Nephron progenitor cell (in vitro differentiated cells): ENCODE results near the gene TAGLN2.

Source experiments
- DNase-seq: peaks from one replicate; pipeline ENCODE4 v3.0.0; 2021
- H3K27ac Mint-ChIP-seq: 2 replicates; pipeline ENCODE4 v1.8.0; 2021; ENCODE audit warnings: mild to moderate bottlenecking, moderate library complexity, mixed read lengths
- H3K27me3 Mint-ChIP-seq: 2 replicates; pipeline ENCODE4 v1.8.0; 2021; ENCODE audit warnings: mild to moderate bottlenecking, low read depth, mixed read lengths; ENCODE audit not compliant: poor library complexity
- H3K36me3 Mint-ChIP-seq: 2 replicates; pipeline ENCODE4 v1.8.0; 2021; ENCODE audit warnings: low read depth, mixed read lengths
- H3K4me1 Mint-ChIP-seq: 2 replicates; pipeline ENCODE4 v1.8.0; 2021; ENCODE audit warnings: mixed read lengths
- H3K4me3 Mint-ChIP-seq: 2 replicates; pipeline ENCODE4 v1.8.0; 2021; ENCODE audit warnings: mild to moderate bottlenecking, moderate library complexity, mixed read lengths
- H3K9me3 Mint-ChIP-seq: 2 replicates; pipeline ENCODE4 v1.8.0; 2021; ENCODE audit warnings: mild to moderate bottlenecking, moderate library complexity, mixed read lengths
- CTCF ChIP-seq: fragments of 200-600 bp; sonication (generic); IDR thresholded peaks from 2 replicates; pipeline ENCODE4 v1.5.0; 2021; ENCODE audit warnings: antibody characterized with exemption

Gene TAGLN2

GRCh38 chr1:159939678-159940002 lies 14.3 kb upstream of the TAGLN2 start:
- no peak for DNase-seq
- H3K27me3 Mint-ChIP-seq: peaks cover 14% of the 10 kb centered on the region
- H3K4me3 Mint-ChIP-seq: no peak overlapping the region
- no peaks in the 10 kb centered on the region for H3K9me3 Mint-ChIP-seq
- peaks cover 26% of the 10 kb centered on the region for H3K36me3 Mint-ChIP-seq
- TF ChIP-seq CTCF: no peak
- no peak overlapping the region for H3K27ac Mint-ChIP-seq
- peaks cover 72% of the 10 kb centered on the region for H3K4me1 Mint-ChIP-seq

- no peak for TF ChIP-seq CTCF
- H3K9me3 Mint-ChIP-seq: no peaks in the 10 kb centered on the region
- peak overlapping the region; percentile 54 for H3K27ac Mint-ChIP-seq
- peaks cover 14% of the 10 kb centered on the region for H3K27me3 Mint-ChIP-seq
- DNase-seq: no peak
- no peak overlapping the region for H3K4me3 Mint-ChIP-seq
- H3K36me3 Mint-ChIP-seq: peaks cover 28% of the 10 kb centered on the region
- peaks cover 66% of the 10 kb centered on the region for H3K4me1 Mint-ChIP-seq
Measured at GRCh38 chr1:159938905-159939677, 13.8 kb upstream of the TAGLN2 start.

GRCh38 chr1:159938211-159938852 lies 13.0 kb upstream of the TAGLN2 start:
- H3K9me3 Mint-ChIP-seq: no peaks in the 10 kb centered on the region
- peaks cover 58% of the 10 kb centered on the region for H3K4me1 Mint-ChIP-seq
- no peak overlapping the region for H3K27ac Mint-ChIP-seq
- TF ChIP-seq CTCF: no peak
- H3K36me3 Mint-ChIP-seq: peaks cover 35% of the 10 kb centered on the region
- DNase-seq: no peak
- H3K4me3 Mint-ChIP-seq: no peak overlapping the region
- H3K27me3 Mint-ChIP-seq: peaks cover 14% of the 10 kb centered on the region

GRCh38 chr1:159937054-159937750 lies 11.9 kb upstream of the TAGLN2 start:
- H3K9me3 Mint-ChIP-seq: no peaks in the 10 kb centered on the region
- peak overlapping the region; percentile 52 for H3K27ac Mint-ChIP-seq

GRCh38 chr1:159936273-159936904 lies 11.1 kb upstream of the TAGLN2 start:
- Mint-ChIP-seq H3K27me3 (peaks cover 10% of the 10 kb centered on the region), H3K36me3 (peaks cover 43% of the 10 kb centered on the region), H3K9me3 (no peaks in the 10 kb centered on the region), H3K4me1 (peaks cover 40% of the 10 kb centered on the region), H3K27ac (no peak overlapping the region), H3K4me3 (no peak overlapping the region)
- peak; percentile 91 for DNase-seq
- peak; percentile 96 for TF ChIP-seq CTCF

More at GRCh38 chr1:159937054-159937750, 11.9 kb upstream of the TAGLN2 start:
- TF ChIP-seq CTCF: no peak
- peaks cover 43% of the 10 kb centered on the region for H3K36me3 Mint-ChIP-seq
- no peak overlapping the region for H3K4me3 Mint-ChIP-seq
- peaks cover 10% of the 10 kb centered on the region for H3K27me3 Mint-ChIP-seq
- peaks cover 49% of the 10 kb centered on the region for H3K4me1 Mint-ChIP-seq
- DNase-seq: no peak
